HG03066 (cell line): ENCODE data around the gene LECT2.

ENCODE experiments used
- ATAC-seq: cut with Tn5 transposase; IDR thresholded peaks from one replicate; pipeline ENCODE4 v1.9.1; 2021; ENCODE audit warnings: low read depth; ENCODE audit not compliant: unreplicated experiment

The LECT2 gene

GRCh38 chr5:135942202-135942771, 12.5 kb downstream of the LECT2 start:
- no peak for ATAC-seq

GRCh38 chr5:135941711-135942110, 13.1 kb downstream of the LECT2 start:
- ATAC-seq, result no peak

- ATAC-seq, result no peak
Measured at GRCh38 chr5:135937245-135937911, 17.4 kb downstream of the LECT2 start.

GRCh38 chr5:135934939-135935338, 19.8 kb downstream of the LECT2 start:
- ATAC-seq, result no peak

- no peak for ATAC-seq
Measured at GRCh38 chr5:135930949-135931295, 23.9 kb downstream of the LECT2 start.

- ATAC-seq, result no peak
Measured at GRCh38 chr5:135930029-135930948, 24.5 kb downstream of the LECT2 start.

- no peak for ATAC-seq
Measured at GRCh38 chr5:135921388-135921787, 33.4 kb downstream of the LECT2 start.

GRCh38 chr5:135920199-135920598, 34.6 kb downstream of the LECT2 start:
- no peak for ATAC-seq

- no peak for ATAC-seq
Measured at GRCh38 chr5:135916638-135917263, 38.0 kb downstream of the LECT2 start.

GRCh38 chr5:135915466-135916001, 39.2 kb downstream of the LECT2 start:
- no peak for ATAC-seq

GRCh38 chr5:135913713-135914626, 40.8 kb downstream of the LECT2 start:
- ATAC-seq, result no peak

- no peak for ATAC-seq
Measured at GRCh38 chr5:135905144-135905543, 49.6 kb downstream of the LECT2 start.

GRCh38 chr5:135901633-135902032, 53.1 kb downstream of the LECT2 start:
- ATAC-seq, result no peak

- ATAC-seq, result no peak
Measured at GRCh38 chr5:135900276-135900675, 54.5 kb downstream of the LECT2 start.

GRCh38 chr5:135898651-135899050, 56.1 kb downstream of the LECT2 start:
- no peak for ATAC-seq
